Measurements from ENCODE around the gene KIF19.
A peak's percentile ranks its signal among the peaks of the same experiment; 100 is the strongest.

The KIF19 gene

DNA sequence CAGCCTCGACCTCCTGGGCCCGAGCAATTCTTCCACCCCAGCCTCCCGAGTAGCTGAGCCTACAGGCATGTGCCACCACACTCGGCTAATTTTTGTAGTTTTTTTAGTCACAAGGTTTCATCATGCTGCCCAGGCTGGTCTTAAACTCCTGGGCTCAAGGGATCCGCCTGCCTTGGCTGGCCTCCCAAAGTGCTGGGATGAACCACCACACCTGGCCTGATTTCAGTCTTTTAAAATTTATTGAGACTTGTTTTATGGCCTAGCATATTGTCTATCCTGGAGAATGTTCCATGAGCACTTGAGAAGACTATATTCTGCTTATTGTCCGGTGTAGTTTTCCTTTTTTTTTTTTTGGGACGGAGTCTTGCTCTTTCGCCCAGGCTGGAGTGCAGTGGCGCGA is 33.5 kb upstream of the KIF19 start:
- no peak overlapping the region for H3K4me3 ChIP-seq (ENCODE audit: low read depth, low read length)
- no peak for DNase-seq (ENCODE audit: low read depth)
- TF ChIP-seq, protein P1, sequence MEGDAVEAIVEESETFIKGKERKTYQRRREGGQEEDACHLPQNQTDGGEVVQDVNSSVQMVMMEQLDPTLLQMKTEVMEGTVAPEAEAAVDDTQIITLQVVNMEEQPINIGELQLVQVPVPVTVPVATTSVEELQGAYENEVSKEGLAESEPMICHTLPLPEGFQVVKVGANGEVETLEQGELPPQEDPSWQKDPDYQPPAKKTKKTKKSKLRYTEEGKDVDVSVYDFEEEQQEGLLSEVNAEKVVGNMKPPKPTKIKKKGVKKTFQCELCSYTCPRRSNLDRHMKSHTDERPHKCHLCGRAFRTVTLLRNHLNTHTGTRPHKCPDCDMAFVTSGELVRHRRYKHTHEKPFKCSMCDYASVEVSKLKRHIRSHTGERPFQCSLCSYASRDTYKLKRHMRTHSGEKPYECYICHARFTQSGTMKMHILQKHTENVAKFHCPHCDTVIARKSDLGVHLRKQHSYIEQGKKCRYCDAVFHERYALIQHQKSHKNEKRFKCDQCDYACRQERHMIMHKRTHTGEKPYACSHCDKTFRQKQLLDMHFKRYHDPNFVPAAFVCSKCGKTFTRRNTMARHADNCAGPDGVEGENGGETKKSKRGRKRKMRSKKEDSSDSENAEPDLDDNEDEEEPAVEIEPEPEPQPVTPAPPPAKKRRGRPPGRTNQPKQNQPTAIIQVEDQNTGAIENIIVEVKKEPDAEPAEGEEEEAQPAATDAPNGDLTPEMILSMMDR (IDR thresholded peaks at IDR 0.05; ENCODE audit: low read depth, low read length, missing control alignments) = no peak

GRCh38 chr17:74295625-74296547 is 30.1 kb upstream of the KIF19 start:
- DNase-seq (ENCODE audit: low read depth) = no peak
- TF ChIP-seq, protein P1 (IDR thresholded peaks at IDR 0.05; ENCODE audit: low read depth, low read length, missing control alignments) = no peak
- no peak overlapping the region for H3K4me3 ChIP-seq (ENCODE audit: low read depth, low read length)

DNA sequence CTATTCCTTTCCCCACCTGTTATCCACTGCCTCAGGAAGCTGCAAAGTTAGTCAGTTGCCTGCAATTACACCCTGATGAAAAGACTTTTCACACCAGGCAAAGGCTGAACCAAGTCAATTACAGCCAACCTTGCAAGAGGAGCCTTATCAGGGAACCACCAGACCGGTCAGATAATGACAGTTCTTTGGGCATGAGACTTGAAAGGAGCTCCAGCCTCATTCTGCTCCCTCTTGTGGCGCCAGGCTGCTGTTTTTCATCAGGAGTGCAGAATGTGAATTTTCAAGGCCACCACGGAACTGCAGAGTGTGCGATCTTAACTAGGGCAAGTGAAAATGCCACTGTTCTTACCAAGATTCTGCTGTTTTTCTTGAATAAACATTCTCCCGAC is 29.5 kb upstream of the KIF19 start:
- no peak overlapping the region for H3K4me3 ChIP-seq (ENCODE audit: low read depth, low read length)
- no peak for DNase-seq (ENCODE audit: low read depth)
- TF ChIP-seq, protein P1 (IDR thresholded peaks at IDR 0.05; ENCODE audit: low read depth, low read length, missing control alignments) = peak; percentile 43

- TF ChIP-seq, protein P1 (IDR thresholded peaks at IDR 0.05; ENCODE audit: low read depth, low read length, missing control alignments) = no peak
- no peak for DNase-seq (ENCODE audit: low read depth)
- no peak overlapping the region for H3K4me3 ChIP-seq (ENCODE audit: low read depth, low read length)
Measured at GRCh38 chr17:74297941-74298340, 28.1 kb upstream of the KIF19 start.

GRCh38 chr17:74298778-74299177 is 27.2 kb upstream of the KIF19 start:
- TF ChIP-seq, protein P1 (IDR thresholded peaks at IDR 0.05; ENCODE audit: low read depth, low read length, missing control alignments) = no peak
- no peak overlapping the region for H3K4me3 ChIP-seq (ENCODE audit: low read depth, low read length)
- DNase-seq (ENCODE audit: low read depth) = no peak

- no peak overlapping the region for H3K4me3 ChIP-seq (ENCODE audit: low read depth, low read length)
- TF ChIP-seq, protein P1 (IDR thresholded peaks at IDR 0.05; ENCODE audit: low read depth, low read length, missing control alignments) = no peak
- no peak for DNase-seq (ENCODE audit: low read depth)
Measured at GRCh38 chr17:74299226-74300009, 26.6 kb upstream of the KIF19 start.

All from GM12864 (cell line).